Stimulated activated CD8-positive, alpha-beta memory T cell treated with anti-CD3 and anti-CD28 coated beads, Interleukin-12 subunit alpha, Interleukin-12 subunit beta, amount 100 ng/mL, for 24 hours (primary cell): ENCODE measurements around the gene GTF2H4.
"Not testable (repeated sequence)": the region's sequence is repeated elsewhere in the genome, so short reads cannot be mapped to it uniquely, and the experiment has no call there.

ENCODE experiments used
- DNase-seq: peaks from one replicate; pipeline ENCODE4 v3.0.0-alpha.2; 2020; ENCODE audit errors: extremely low read depth

GTF2H4 gene

DNA sequence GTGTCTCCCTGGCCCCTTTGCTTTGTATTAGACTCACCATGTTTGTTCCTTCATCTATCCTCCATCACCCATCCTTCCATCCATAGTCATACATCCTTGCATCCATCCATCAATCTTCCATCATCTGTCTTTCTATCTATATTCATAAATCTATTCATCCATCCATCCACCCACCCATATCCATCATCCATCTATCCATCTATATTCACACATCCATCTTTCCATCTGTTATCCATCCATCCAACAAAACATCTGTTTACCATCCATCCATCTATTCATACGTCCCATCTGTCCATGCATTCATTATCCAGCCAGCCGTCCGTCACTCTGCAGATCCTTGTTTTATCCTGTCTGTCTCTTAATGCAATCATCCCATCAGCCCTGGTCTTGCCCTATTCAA is 13.1 kb upstream of the GTF2H4 start:
- DNase-seq: no peak

DNA sequence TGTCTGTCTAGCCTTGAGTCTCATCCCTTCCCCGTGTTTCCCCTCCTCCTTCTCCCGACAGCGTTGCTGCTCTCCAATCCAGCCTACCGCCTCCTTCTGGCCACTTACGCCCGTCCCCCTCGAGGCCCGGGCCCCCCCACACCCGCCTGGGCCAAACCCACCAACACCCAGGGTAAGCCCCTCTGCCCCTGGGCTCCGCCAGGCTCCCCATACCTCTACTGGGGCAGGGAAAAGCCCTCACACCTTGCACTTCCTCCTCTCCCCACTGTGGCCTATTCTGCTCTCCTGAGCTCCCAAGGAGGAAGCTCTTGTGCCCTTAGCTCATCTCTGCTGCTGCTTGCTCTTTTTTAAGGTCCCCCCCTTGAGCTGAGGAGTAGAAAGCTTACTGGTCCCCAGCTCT is 12.7 kb upstream of the GTF2H4 start:
- DNase-seq: no peak

DNA sequence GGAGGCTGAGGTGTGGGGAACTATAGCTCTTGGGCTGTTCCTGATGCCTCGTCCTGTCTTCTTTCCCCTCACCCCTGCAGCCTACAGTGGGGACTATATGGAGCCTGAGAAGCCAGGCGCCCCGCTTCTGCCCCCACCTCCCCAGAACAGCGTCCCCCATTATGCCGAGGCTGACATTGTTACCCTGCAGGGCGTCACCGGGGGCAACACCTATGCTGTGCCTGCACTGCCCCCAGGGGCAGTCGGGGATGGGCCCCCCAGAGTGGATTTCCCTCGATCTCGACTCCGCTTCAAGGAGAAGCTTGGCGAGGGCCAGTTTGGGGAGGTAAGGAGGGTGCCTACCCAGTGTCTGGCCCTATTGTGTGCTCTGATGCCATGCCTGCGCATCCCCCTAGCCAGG is 11.5 kb upstream of the GTF2H4 start:
- DNase-seq: no peak

DNA sequence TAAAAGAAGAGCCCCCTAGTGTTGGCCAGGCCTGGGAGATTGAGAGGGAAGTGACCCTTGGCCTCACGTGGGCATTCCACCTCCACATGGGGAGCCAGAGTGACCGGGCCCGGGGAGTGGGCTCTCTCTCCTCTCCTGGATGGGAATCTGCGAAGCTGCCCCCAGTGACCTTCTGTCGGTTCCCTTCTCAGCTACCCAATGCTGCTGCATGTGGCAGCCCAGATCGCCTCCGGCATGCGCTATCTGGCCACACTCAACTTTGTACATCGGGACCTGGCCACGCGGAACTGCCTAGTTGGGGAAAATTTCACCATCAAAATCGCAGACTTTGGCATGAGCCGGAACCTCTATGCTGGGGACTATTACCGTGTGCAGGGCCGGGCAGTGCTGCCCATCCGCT is 10.1 kb upstream of the GTF2H4 start:
- no peak for DNase-seq

DNA sequence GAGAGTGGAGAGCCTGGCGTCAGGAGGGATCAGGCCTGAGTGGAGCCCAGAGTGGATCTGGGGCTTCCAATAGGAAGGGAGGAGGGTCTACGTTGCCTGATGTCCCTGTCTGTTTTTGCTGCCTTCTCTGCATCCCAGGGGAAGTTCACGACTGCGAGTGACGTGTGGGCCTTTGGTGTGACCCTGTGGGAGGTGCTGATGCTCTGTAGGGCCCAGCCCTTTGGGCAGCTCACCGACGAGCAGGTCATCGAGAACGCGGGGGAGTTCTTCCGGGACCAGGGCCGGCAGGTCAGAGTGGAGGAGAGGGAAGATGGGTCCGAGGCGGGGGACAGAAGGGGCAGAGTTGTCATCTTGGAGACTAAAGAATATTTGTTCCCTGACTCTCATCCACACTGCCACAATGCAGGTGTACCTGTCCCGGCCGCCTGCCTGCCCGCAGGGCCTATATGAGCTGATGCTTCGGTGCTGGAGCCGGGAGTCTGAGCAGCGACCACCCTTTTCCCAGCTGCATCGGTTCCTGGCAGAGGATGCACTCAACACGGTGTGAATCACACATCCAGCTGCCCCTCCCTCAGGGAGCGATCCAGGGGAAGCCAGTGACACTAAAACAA is 9.2 kb upstream of the GTF2H4 start:
- no peak for DNase-seq

DNA sequence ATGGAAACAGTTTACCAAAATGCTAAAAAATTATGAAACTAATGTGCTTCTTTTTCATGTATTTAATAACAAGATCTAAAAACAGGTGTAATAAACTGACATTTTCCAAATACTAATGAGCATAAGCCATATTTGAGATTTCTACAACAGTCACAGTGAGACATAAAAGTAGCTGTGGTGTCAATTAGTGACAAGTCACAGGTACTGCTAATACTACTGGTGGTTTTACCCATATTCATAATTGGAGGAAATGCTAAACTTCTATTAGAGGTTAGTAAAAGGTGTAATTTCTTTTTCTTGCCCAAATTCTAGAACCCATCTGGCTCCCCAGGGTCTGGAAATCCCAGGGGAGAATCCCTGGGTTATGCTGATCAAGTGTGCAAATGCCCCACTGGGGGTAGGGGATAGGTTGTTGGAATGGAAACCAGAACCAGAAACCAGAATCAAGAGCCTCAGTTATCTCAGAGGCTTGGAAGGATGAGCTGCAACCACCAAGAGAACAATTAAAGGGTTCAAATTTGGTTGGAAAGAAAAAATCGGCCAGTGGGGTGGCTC is 7.1 kb upstream of the GTF2H4 start:
- DNase-seq: no peak

DNA sequence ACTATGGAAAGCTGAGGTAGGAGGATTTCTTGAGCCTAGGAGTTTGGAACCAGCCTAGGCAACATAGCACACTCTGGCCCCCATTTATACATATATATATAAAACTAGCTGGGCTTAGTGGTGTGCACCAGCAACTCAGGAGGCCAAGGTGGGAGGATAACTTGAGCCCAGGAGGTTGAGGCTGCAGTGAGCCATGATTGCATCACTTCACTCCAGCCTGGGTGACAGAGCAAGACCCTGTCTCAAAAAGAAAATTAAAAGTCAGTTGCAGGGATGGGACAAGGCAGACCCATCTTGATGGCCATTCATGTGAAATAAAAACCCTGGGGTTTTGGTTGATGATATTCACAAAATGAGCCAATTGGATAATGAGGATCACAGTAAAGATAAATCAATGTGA is 6.6 kb upstream of the GTF2H4 start:
- DNase-seq: no peak

DNA sequence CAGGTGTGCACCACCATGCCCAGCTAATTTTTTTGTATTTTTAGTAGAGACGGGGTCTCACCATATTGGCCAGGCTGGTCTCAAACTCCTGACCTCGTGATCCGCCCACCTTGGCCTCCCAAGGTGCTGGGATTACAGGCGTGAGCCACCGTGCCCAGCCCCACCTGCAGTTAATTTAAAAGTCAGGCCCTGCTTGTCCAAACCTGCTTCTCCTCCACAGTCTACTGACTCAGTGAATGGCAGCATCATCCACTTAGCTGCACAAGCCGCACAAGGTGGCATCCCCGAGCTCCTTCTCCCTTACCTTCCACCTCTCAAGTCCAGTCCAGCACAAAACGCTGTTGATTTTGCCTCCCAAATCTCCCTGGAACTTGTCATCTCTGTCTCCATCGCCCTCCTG is 5.8 kb upstream of the GTF2H4 start:
- not testable (repeated sequence) for DNase-seq

DNA sequence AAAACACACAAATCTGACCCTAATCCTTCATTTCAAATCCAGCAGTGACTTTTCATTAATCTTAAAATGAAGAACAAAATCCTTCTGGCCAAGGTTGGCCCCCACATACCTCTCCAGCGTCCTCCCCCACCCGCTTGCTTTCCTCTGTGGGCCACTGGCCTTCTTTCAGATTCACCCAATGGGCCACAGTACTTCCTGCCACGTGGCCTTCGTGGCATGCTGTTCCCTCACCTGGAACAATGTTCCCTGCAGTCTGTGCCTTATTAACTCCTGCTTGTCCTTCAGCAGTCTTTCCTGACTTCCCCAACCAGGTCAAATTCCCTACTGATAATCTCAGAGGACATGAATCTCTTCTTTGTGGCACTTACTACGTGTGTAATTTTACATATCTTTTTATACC is 5.3 kb upstream of the GTF2H4 start:
- DNase-seq: no peak

DNA sequence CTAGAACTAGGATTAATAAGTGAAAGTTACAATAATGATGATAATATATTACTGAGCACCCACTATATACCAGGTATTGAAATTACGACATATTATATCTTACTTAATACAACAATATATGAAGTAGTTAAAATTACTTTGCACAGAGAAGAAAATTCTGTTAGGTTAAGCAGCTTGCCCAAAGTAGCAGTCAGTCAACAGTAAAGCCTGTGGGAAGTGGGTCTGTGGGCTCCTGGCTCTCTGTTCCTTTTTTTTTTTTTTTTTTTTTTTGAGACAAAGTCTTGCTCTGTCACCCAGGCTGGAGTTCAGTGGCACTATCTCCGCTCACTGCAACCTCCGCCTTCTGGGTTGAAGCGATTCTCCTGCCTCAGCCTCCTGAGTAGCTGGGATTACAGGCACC is 4.8 kb upstream of the GTF2H4 start:
- no peak for DNase-seq

DNA sequence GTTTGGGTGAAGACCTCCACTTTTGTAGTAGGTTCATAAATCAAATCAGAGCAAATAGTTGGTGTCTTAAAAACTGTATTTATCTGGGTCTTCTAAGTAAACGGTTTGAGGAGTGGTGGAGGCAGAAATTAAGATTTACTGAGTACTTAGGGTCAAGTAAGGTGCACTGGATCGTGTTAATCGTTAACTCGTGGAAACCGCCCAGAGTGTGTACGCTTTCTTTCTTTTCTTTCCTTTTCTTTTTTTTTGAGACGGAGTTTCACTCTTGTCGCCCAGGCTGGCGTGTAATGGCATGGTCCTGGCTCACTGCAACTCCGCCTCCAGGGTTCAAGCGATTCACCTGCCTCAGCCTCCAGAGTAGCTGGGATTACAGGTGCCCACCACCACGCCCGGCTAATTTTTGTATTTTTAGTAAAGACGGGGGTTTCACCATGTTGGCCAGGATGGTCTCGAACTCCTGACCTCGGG is 683 bp upstream of the GTF2H4 start:
- not testable (repeated sequence) for DNase-seq

DNA sequence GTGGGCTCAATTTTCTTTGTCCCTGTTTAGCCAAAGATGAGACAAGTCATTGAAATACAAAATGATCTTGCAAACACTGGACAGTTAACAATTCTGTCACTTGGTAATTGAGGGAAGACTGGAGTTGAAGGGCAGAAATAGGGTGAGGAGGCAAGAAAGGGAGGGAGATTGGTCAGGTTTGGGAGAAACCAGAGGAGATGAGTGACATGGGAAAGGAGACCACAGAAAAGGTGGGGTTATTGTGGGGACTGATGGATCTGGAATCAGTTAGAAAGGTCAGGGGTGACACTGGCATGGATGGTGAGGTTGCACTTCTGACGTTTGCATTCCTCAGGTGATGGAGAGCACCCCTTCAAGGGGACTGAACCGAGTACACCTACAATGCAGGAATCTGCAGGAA is 693 bp downstream of the GTF2H4 start:
- no peak for DNase-seq

DNA sequence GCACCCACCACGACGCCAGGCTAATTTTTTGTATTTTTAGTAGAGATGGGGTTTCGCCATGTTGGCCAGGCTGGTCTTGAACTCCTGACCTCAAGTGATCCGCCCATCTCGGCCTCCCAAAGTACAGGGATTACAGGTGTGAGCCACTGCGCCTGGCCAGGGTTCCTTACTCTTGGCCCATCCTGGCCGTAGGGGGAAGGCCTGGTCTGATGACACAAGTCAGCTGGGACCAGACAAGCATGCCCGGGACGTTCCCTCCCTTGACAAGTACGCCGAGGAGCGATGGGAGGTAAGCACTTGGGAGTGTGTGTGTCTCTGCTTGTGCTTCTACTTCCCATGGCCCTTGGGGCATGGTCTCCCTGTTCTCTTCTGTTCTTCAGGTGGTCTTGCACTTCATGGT is 2.5 kb downstream of the GTF2H4 start:
- not testable (repeated sequence) for DNase-seq

DNA sequence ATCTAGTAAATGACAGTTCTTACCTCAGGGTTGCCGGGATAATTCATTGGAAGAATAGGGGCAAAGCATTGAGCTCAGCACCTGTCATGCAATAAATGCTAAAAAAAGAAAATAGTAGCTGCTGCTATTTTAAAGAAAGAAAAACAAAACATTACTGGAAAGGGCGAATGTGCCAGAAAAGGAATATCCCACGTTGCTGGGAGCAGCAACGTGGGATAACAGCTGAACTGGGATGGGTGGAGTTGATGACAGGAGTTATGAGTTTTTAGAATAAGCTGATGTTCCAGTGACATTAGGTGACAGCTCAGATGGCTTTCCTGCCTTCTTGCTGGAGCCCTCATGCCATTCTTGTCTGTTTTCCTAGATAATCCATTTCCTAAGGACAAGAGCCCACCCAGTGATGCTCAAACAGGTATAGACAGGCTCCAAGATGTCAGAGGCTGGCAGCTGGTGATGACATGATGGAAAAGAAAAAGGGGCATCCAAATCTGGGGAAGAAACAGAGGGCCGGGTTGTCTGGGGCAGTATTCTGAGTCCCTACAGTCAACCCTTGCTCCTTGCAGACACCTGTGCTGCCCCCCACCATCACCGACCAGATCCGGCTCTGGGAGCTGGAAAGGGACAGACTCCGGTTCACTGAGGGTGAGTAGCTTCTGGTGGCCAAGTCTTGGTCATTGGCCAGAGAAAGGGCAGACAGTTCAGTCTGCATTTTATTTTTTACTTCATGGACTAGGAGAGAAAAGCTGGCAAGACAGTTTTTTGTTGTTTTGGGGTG is 4.9 kb downstream of the GTF2H4 start:
- DNase-seq: no peak

DNA sequence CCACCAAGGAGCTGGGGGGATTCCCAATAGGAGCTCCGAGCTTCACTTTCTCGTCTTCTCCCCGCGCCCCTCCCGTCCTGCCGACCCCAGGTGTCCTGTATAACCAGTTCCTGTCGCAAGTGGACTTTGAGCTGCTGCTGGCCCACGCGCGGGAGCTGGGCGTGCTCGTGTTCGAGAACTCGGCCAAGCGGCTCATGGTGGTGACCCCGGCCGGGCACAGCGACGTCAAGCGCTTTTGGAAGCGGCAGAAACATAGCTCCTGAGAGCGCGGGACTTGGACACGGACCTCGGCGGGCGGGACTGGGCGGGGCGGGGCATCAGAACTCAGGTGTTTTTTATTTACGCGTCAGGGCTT is 5.7 kb downstream of the GTF2H4 start:
- DNase-seq: no peak

DNA sequence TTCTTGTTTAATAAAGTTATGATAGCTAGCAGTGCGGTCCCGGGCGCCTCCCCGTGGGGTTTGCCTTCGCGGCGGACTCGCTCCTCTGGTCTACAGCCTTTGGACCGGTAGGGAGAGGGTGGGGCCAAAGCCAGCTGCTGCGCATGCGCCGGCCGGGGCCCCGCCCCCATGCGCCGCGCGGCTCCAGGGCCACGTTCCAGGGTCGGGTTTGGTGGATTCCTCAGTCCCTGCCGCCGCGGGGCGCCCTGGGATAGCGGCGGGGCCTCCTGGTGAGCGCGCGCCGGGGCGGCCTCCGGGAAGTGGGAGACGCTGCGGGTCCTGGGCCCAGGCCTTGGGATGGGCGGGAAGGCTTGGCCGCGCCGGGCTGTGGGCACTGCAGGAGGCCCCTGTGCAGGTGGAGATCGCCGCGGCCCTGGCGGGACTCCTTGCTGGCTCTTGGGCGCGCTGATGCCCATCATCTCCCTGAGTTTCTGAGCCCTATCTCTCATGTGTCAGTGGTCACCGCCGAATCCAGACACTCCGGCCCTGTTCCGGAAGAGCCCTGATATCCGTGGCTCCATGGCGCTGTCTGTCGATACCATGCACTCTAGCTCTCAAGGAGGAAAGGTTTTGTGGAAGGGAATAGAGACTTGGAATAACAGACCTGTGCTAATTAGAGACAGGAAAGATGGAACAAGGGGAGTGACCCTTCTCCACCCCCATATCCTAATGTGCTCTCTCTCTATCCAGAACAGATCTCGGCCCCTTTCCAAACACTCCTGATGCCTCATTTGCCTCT is 6.3 kb downstream of the GTF2H4 start, which contains the start of gene VARS2:
VARS2 (plus strand) TSS at position 163 of the 778 bp plus-strand sequence; CDS start at position 762, 599 bp downstream.
- DNase-seq: peak; percentile 66

DNA sequence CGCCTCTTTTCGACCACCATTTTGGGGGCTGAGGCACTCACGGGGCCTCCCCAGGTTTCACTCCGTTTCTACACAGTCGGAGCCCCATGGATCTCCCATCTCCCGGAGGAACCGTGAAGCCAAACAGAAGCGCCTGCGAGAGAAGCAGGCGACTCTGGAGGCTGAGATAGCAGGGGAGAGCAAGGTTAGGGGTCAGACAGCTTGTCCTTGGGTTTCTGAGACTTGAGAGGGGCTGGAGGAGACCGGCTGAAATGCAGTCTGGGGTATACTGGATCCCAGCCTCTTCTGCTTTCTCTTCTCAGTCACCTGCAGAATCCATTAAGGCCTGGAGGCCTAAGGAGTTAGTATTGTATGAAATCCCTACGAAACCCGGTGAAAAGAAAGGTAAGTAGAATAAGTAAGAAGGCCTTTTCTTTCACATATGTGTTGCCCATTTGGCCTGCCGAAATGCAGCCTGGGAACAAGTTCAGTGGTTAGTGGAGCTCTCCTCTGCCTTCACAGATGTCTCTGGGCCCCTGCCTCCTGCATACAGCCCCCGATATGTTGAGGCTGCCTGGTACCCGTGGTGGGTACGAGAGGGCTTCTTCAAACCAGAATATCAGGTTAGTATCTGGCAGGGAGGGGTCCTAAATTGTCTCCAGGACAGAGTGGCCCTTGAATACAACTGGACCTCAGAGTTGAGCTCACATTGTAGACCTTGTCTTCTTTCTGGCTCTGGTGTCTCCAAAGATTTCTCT is 7.0 kb downstream of the GTF2H4 start:
- DNase-seq: no peak

DNA sequence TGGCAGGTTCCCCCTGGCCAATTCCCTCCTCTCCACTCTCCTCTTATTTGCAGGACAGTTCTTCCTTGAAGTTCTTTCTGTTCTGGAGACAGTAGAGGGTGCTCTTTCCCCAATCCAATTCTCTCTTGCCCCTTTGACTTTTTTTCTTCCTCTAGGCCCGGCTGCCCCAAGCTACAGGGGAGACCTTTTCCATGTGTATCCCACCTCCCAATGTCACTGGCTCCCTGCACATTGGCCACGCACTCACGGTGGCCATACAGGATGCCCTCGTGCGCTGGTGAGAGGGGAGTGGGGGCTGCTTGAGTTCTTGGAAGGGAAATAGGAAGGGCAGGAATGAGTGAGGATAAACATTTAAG is 7.6 kb downstream of the GTF2H4 start:
- DNase-seq: no peak

DNA sequence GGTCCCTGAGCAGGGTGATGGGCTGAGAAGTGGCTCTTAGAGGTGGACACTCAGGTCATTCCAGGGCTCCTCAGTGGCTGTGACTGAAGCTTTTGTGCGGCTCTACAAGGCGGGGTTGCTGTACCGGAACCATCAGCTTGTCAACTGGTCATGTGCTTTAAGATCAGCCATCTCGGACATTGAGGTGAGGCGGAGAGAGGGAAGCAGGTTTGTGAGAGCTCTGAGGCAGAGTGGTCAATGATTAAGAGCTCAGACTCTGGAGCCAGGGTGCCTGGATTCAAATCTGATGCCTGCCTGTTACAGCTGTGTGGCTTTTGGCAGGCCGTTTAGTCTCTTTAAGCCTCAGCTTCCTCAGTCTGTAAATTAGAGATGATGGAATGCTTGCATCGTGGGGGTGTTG is 9.0 kb downstream of the GTF2H4 start:
- no peak for DNase-seq

DNA sequence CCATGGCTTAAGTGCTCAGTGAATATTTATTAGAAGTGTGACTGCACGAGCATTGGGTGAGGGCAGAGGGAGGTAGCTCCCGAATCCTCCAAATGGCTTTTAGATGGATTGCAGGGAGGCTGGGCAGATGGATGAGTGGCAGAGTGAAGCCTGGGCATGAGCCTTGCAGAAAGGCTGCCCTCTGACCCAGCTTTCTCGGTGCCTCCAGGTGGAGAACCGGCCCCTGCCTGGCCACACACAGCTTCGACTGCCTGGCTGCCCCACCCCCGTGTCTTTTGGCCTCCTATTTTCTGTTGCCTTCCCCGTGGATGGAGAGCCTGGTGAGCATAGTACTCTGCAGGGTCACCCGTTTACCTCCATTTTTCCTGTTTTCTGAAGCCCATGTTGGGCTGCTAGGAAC is 9.5 kb downstream of the GTF2H4 start:
- DNase-seq: no peak

DNA sequence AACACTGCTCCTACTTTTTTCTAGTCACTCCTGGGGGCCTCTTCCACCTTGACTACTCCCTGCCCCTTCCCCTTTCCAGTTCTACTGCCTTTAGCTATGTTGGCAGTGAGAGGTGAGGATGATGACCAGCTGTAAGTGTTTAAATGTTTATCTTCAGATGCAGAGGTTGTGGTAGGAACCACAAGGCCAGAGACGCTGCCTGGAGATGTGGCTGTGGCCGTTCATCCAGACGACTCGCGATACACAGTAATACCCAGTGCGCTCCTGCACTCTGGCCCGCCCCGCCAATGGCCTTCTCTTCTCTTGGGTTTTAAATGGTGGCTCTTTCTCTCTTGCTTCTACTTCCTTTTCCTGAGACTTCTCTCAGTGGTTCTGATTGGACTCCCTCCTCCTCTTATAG is 10.7 kb downstream of the GTF2H4 start:
- DNase-seq: no peak

DNA sequence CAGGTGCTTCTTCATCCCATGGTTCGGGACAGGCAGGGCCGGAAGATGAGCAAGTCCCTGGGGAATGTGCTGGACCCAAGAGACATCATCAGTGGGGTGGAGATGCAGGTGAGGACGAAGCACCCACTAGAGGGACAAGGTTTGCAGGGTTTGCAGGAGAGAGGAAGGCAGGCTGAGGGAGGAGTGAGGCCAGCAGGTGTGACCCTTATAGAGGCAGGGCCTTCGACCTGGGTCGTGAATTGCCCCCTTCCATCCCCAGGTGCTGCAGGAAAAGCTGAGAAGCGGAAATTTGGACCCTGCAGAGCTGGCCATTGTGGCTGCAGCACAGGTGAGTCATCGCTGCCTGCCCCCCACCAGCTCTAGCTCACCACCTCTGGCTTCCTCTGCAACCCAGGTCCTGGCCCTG is 14.4 kb downstream of the GTF2H4 start:
- DNase-seq: no peak
